SH-SY5Y (cell line): Measurements from ENCODE around the gene MAP1B.

Source experiments
- GATA2 ChIP-seq: IDR thresholded peaks from 2 replicates; pipeline ENCODE4 v1.6.1; 2011; ENCODE audit warnings: mild to moderate bottlenecking, low read depth, low read length
- GATA3 ChIP-seq: IDR thresholded peaks from 2 replicates; pipeline ENCODE4 v1.6.1; 2011; ENCODE audit warnings: low read depth, mild to moderate bottlenecking, low read length, moderate library complexity

DNA sequence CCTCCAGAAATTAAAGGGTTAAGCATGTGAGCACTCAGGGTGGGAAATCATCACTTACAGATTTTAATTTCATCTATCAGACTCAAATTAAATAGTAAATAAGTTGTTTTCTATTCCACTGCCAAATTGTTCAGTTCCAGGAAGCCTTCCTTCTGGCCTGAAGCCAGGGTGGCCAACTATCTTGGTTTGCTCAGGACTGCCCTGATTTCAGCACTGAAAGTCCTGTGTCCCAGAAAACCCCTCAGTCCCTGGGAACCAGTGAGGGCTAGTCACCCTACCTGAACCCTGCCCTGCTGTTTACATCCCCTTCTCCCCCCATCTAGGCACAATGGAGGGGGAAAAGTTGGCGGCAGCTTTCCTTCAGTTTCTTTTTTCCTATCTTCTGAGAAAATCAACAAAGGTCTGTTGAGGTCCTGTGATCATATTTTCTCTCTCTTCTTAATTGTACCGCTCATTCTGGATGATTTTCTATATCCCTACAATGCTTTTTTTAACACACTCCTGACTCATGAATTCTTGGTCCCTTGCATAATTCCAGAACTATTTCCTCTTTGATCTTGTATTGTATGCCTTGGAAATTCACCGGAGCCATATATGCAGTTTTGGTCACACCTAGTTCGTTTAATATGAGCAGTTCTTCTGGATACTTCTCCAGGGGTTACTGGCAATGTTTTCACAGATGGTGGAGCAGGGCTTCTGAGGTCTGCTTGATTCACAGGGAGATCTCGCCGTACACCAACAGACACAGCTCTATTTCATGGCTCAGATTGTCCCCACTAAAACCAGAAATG lies 103.8 kb downstream of the MAP1B start:
- no peak for TF ChIP-seq GATA2
- no peak for TF ChIP-seq GATA3
